Aorta (tissue), 5 donors: ENCODE measurements around the gene PDCD4. TPM values are rescaled to one million over a fixed set of nuclear protein-coding genes. Genes with fewer than 3 reads are reported as not detected.
A peak's percentile ranks its signal among the peaks of the same experiment; 100 is the strongest.
"Not testable (repeated sequence)": the region's sequence is repeated elsewhere in the genome, so short reads cannot be mapped to it uniquely, and the experiment has no call there.

Experiments used
- ATAC-seq: fragments of 200-7000 bp; cut with Tn5 transposase; one replicate; pipeline ENCODE4 v1.9.1; 2022; ENCODE audit warnings: moderate library complexity; ENCODE audit not compliant: low FRiP score
- DNase-seq, 2 donors: peaks; one replicate each; pipeline ENCODE4 v3.0.0-alpha.2; 2020
- H3K27ac ChIP-seq, 2 donors: one replicate each; pipeline ENCODE4 v1.5.1; 2013; ENCODE audit warnings: low read length in 2 of 2, mild to moderate bottlenecking in 2 of 2, moderate library complexity in 2 of 2, control low read depth in 1 of 2, inconsistent platforms in 1 of 2, low read depth in 1 of 2
- H3K27me3 ChIP-seq, 2 donors: one replicate each; pipeline ENCODE4 v1.6.1; 2013; ENCODE audit warnings: control low read depth in 1 of 2, low read length in 1 of 2, mild to moderate bottlenecking in 1 of 2, moderate library complexity in 1 of 2; ENCODE audit not compliant: insufficient read depth in 2 of 2, control insufficient read depth in 1 of 2
- H3K36me3 ChIP-seq, 2 donors: one replicate each; pipeline ENCODE4 v1.6.1; 2013; ENCODE audit warnings: control low read depth in 1 of 2, low read length in 1 of 2, mild to moderate bottlenecking in 1 of 2; ENCODE audit not compliant: insufficient read depth in 2 of 2, control insufficient read depth in 1 of 2
- H3K4me1 ChIP-seq, 2 donors: one replicate each; pipeline ENCODE4 v1.6.1; 2013; ENCODE audit warnings: low read length in 2 of 2, control low read depth in 1 of 2, mild to moderate bottlenecking in 1 of 2, moderate library complexity in 1 of 2; ENCODE audit not compliant: insufficient read depth in 2 of 2, control insufficient read depth in 1 of 2
- H3K4me3 ChIP-seq, 2 donors: one replicate each; pipeline ENCODE4 v1.5.1; 2013; ENCODE audit warnings: low read length in 2 of 2, control low read depth in 1 of 2, mild to moderate bottlenecking in 1 of 2
- H3K9me3 ChIP-seq: one replicate; pipeline ENCODE4 v1.6.1; 2013; ENCODE audit warnings: mild to moderate bottlenecking, low read length; ENCODE audit not compliant: control insufficient read depth
- WGBS, 2 donors: extraction: QIAGEN DNeasy Blood & Tissue Kit; methylation state at CpG; one replicate each; pipeline ENCODE4 v1.1.7; 2013; 5-methylcytosine and 5-hydroxymethylcytosine counted together
- intact Hi-C, 2 donors: fragments of 100-400 bp; cut with DNase I; formaldehyde crosslinking; loops; one replicate each; pipeline versions ENCODE4 v1.14.2 to v1.15.0; 2022
- polyA plus RNA-seq, 2 donors: library from polyadenylated mRNA; stranded (reverse); fragments of 200-250 nt; gene quantifications; one replicate each; pipeline ENCODE4 v1.2.3, GENCODE V29; 2013
- total RNA-seq, 2 donors: library from RNA; stranded (reverse); fragmentation: NEBNext Ultra II Directional; extraction: Animal tissue kit (Norgen Biotek cat#: 25700); gene quantifications; one replicate each; pipeline ENCODE4 v1.2.1, GENCODE V29; 2021
- donor health status: healthy with polysubstance abuse.
- donor health status: Bipolar disorder and iron deficiency.
- donor health status: DM: no; HTN: no; CAD: no.
- donor health status: DM: no; HTN: no; CAD: no.
- donor health status: DM: yes; HTN: yes; CAD: no.

Gene PDCD4
- total and polyA plus RNA-seq, 4 donors: 46.6 to 124 (median 78.6) TPM

- Histone ChIP-seq H3K4me3 (no peak overlapping the region), H3K27ac (no peak overlapping the region), H3K36me3 (no peaks in the 10 kb centered on the region), H3K9me3 (no peaks in the 10 kb centered on the region), H3K27me3 (no peaks in the 10 kb centered on the region), H3K4me1 (peaks cover 0 to 3% of the 10 kb centered on the region in 2 donors)
- intact Hi-C loops: no loop called here
- WGBS, 2 donors: 94 to 97% methylated on average over 6 of the region's 6 CpGs
- DNase-seq (no peak), ATAC-seq (no peak)
Observed at GRCh38 chr10:110915035-110915434, 43.3 kb downstream of the PDCD4 start.

- H3K27me3 ChIP-seq, intact Hi-C loops, ATAC-seq, H3K27ac ChIP-seq, H3K36me3 ChIP-seq, H3K9me3 ChIP-seq, H3K4me3 ChIP-seq, H3K4me1 ChIP-seq, DNase-seq: not testable (repeated sequence)
- WGBS, 2 donors: 92 to 94% methylated on average over 4 of the region's 4 CpGs
Observed at GRCh38 chr10:110915600-110915999, 43.9 kb downstream of the PDCD4 start.

DNA sequence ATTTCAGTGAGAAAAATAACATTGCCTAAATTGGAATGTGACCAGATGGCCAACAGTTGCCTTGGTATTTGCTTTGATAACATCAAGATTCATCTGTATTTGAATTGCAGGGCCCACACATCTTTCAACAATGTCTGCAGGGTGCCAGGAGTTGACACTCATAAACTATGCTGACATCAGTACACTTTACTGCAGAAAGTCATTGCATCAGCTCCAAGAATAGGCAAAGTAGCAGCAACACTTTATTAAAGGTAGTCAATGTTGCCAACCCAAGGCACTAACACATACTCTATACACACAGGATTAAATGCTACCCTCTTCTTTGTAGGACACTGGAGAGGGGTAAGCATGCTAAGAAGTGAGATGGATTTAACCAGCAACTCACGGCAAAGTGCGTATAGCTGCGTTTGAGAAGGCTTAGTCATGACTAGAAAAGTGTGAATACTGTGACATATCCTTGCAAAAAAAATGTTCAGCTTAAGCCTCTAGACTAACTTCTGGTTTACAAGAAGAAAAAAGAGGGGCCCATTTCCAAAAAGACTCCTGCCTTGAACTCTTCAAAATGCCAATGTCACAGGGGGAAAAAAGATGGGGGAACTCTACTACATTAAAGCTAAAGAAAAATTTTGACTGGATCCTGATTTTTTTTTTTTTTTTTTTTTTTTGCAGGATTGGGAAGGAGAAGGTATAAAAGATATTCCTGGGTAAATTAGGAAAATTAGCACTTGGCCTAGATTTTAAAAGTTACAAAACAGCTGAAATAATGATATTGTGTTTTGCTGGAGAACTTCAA, 45.0 kb downstream of the PDCD4 start:
- intact Hi-C loops: no loop called here
- 81 to 84% methylated on average over 3 of the region's 3 CpGs for WGBS, 2 donors

GRCh38 chr10:110918269-110918642, 46.5 kb downstream of the PDCD4 start:
- WGBS, 2 donors: 0% methylated on average over 15 of the region's 15 CpGs
- peak overlapping the region; percentile 73 to 76 for H3K4me3 ChIP-seq
- intact Hi-C loops: loop anchor here in 1 of 2 donors (2.0 kb wide), 1 partner anchor 45 kb away; no protein-coding TSS in a partner anchor
- H3K4me1 ChIP-seq: peaks cover 0 to 5% of the 10 kb centered on the region in 2 donors
- H3K9me3 ChIP-seq: no peaks in the 10 kb centered on the region
- H3K27ac ChIP-seq: peak overlapping the region; percentile 82 to 93
- no peaks in the 10 kb centered on the region for H3K36me3 ChIP-seq
- ATAC-seq (no peak), DNase-seq (peak; percentile 99)
- H3K27me3 ChIP-seq: no peaks in the 10 kb centered on the region

More for the DNA sequence above, 45.0 kb downstream of the PDCD4 start:
- H3K36me3 ChIP-seq: no peaks in the 10 kb centered on the region
- DNase-seq (no peak), ATAC-seq (no peak)
- H3K4me1 ChIP-seq: peaks cover 0 to 5% of the 10 kb centered on the region in 2 donors
- H3K9me3 ChIP-seq: no peaks in the 10 kb centered on the region
- H3K4me3 ChIP-seq: no peak overlapping the region
- no peaks in the 10 kb centered on the region for H3K27me3 ChIP-seq
- no peak overlapping the region for H3K27ac ChIP-seq

DNA sequence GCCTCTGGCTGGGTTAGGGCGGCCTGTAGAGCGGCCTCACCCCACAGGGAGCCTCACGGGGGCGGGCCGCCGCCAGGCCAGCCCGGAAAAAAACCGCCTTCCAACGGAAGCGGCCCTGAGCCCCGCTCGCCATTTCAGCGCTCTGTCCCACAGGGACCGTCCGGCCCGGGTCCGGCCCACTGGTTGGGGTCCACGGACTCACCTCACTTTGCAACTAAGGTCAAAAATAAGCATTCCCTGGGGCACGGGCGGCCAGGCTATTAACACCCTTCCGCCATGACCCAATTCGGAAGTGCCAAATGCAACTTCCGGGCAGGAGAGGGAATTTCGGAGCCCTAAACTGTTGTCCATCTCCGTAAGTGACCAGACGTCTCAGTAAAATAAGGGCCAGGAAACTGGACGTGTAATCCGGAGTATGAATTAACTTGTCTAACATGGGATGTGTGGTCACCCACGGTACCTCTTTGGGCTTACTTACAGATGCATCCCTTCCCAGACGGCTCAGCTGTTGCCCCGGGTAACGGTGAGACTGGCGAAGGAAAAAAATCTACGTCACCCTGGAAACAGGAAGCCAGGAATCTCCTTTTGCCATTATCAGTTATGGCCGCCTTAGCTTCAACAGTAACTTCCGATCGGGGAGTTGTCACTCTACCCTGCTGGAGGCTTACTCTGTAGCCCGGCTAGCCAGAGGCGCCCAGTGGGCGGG, 47.1 kb downstream of the PDCD4 start, which contains the start of gene BBIP1:
TSS of gene BBIP1 (minus strand) at position 538 of the 706 bp plus-strand sequence. CDS start 1,023 bp downstream, outside the sequence.
- intact Hi-C loops: loop anchor here in 1 of 2 donors (2.0 kb wide), 1 partner anchor 46 kb away; no protein-coding TSS in a partner anchor
- peaks cover 0 to 5% of the 10 kb centered on the region in 2 donors for H3K4me1 ChIP-seq
- peak; percentile 99 for ATAC-seq
- H3K27ac ChIP-seq: peak within 1 kb of the TSS; percentile 93 to 98
- H3K4me3 ChIP-seq: peak within 1 kb of the TSS; percentile 96 to 98
- no peaks in the 10 kb centered on the region for H3K36me3 ChIP-seq
- H3K9me3 ChIP-seq: no peaks in the 10 kb centered on the region
- no peaks in the 10 kb centered on the region for H3K27me3 ChIP-seq
- DNase-seq: no peak
- 0% methylated on average over 40 of the region's 40 CpGs for WGBS, 2 donors

DNA sequence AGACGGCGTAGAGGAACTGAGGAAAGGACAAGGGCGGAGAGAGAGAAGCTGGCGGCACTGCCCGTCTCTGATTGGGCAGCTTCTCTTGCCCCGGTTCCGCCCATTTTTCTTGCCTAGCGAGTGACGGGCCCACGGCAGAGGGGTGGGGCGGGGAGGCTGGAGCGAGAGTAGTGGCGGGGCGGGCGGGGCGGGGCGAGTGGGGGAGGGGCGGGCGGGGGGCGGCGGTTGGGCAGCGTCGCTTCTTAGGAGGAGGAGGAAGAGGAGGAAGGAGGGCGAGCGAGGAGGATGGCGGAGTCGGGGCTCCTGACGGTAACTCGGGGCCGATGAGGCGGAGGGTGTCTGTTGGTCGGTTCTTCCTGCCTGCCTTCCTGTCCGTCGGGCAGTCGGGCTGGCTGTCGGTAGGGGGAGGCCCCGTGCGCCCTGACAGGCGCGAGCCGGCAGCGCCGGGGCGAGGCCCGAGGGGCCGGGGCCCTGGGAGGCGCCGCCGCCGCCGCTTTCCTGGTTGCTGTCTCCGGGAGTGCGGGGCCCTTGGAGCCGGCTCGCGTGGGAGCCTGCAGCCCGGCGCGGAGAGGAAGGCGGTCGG, 47.7 kb downstream of the PDCD4 start, which contains the start of gene SHOC2:
TSS of gene SHOC2 (plus strand) at position 256 of the 583 bp plus-strand sequence. CDS start 44,755 bp downstream, outside the sequence.
- intact Hi-C loops: loop anchor here in 1 of 2 donors (2.0 kb wide), 1 partner anchor 47 kb away; no protein-coding TSS in a partner anchor
- peak; percentile 99 to 100 for DNase-seq
- no peaks in the 10 kb centered on the region for H3K27me3 ChIP-seq

GRCh38 chr10:110919971-110920881, 48.5 kb downstream of the PDCD4 start:
- Histone ChIP-seq H3K36me3 (no peaks in the 10 kb centered on the region), H3K27ac (peak overlapping the region; percentile 88 to 96), H3K4me1 (peaks cover 0 to 5% of the 10 kb centered on the region in 2 donors), H3K9me3 (no peaks in the 10 kb centered on the region), H3K27me3 (no peaks in the 10 kb centered on the region), H3K4me3 (peak overlapping the region; percentile 96 to 98)
- DNase-seq (peak; percentile 62 to 80), ATAC-seq (no peak)
- intact Hi-C loops: loop anchor here in 1 of 2 donors (2.0 kb wide), 1 partner anchor 47 kb away; no protein-coding TSS in a partner anchor
- WGBS, 2 donors: 0% methylated on average over 41 to 44 of the region's 44 CpGs

More for the DNA sequence above, 47.7 kb downstream of the PDCD4 start, which contains the start of gene SHOC2:
- Histone ChIP-seq H3K9me3 (no peaks in the 10 kb centered on the region), H3K36me3 (no peaks in the 10 kb centered on the region), H3K4me3 (peak within 1 kb of the TSS; percentile 96 to 98), H3K27ac (peak within 1 kb of the TSS; percentile 93 to 98), H3K4me1 (peaks cover 0 to 5% of the 10 kb centered on the region in 2 donors)
- WGBS, 2 donors: 0 to 1% methylated on average over 47 to 61 of the region's 61 CpGs
- peak; percentile 60 for ATAC-seq
